ENCODE results near the gene EZR.

The EZR gene

GRCh38 chr6:158744986-158745430 lies 74.2 kb downstream of the EZR start:
- TF ChIP-seq CTCF (IDR thresholded peaks at IDR 0.05; ENCODE audit: insufficient read depth, low read depth, low read length, missing control alignments): no peak
- H3K4me3 ChIP-seq (ENCODE audit: low read length): no peak overlapping the region
- DNase-seq (ENCODE audit: low read depth): no peak

- TF ChIP-seq CTCF (IDR thresholded peaks at IDR 0.05; ENCODE audit: insufficient read depth, low read depth, low read length, missing control alignments): no peak
- no peak overlapping the region for H3K4me3 ChIP-seq (ENCODE audit: low read length)
- DNase-seq (ENCODE audit: low read depth): peak; percentile 90
Observed at GRCh38 chr6:158743033-158743651, 76.0 kb downstream of the EZR start.

- no peak for TF ChIP-seq CTCF (IDR thresholded peaks at IDR 0.05; ENCODE audit: insufficient read depth, low read depth, low read length, missing control alignments)
- H3K4me3 ChIP-seq (ENCODE audit: low read length): no peak overlapping the region
- no peak for DNase-seq (ENCODE audit: low read depth)
Observed at GRCh38 chr6:158739673-158740072, 79.5 kb downstream of the EZR start.

- DNase-seq (ENCODE audit: low read depth): peak; percentile 94
- no peak overlapping the region for H3K4me3 ChIP-seq (ENCODE audit: low read length)
- no peak for TF ChIP-seq CTCF (IDR thresholded peaks at IDR 0.05; ENCODE audit: insufficient read depth, low read depth, low read length, missing control alignments)
Observed at GRCh38 chr6:158737710-158738615, 81.2 kb downstream of the EZR start.

GRCh38 chr6:158737082-158737709 lies 82.0 kb downstream of the EZR start:
- H3K4me3 ChIP-seq (ENCODE audit: low read length): no peak overlapping the region
- TF ChIP-seq CTCF (IDR thresholded peaks at IDR 0.05; ENCODE audit: insufficient read depth, low read depth, low read length, missing control alignments): no peak
- DNase-seq (ENCODE audit: low read depth): no peak

GRCh38 chr6:158735009-158735408 lies 84.2 kb downstream of the EZR start:
- DNase-seq (ENCODE audit: low read depth): no peak
- no peak for TF ChIP-seq CTCF (IDR thresholded peaks at IDR 0.05; ENCODE audit: insufficient read depth, low read depth, low read length, missing control alignments)
- H3K4me3 ChIP-seq (ENCODE audit: low read length): no peak overlapping the region

All from epithelial cell of esophagus (primary cell).